WTC11 (cell line): ENCODE data around the gene SPIB.

ENCODE experiments used
- CTCF ChIP-seq: fragments of 200-600 bp; IDR thresholded peaks from 2 replicates; pipeline ENCODE4 v1.8.0; 2022; ENCODE audit warnings: antibody characterized with exemption
- E2F1 ChIP-seq: sonication (generic); formaldehyde crosslinking; IDR thresholded peaks from 2 replicates; pipeline ENCODE4 v1.8.0; 2022; ENCODE audit warnings: mild to moderate bottlenecking, missing genetic modification reagents
- FOXP4 ChIP-seq: sonication (generic); formaldehyde crosslinking; IDR thresholded peaks from 2 replicates; pipeline ENCODE4 v1.8.0; 2022; ENCODE audit warnings: mild to moderate bottlenecking, missing genetic modification reagents

GRCh38 chr19:50399368-50399745, 19.4 kb upstream of the SPIB start:
- TF ChIP-seq CTCF (no peak), E2F1 (CRISPR knock-in tag) (no peak), FOXP4 (no peak)
